ENCODE results near the gene PEX10.

The PEX10 gene

DNA sequence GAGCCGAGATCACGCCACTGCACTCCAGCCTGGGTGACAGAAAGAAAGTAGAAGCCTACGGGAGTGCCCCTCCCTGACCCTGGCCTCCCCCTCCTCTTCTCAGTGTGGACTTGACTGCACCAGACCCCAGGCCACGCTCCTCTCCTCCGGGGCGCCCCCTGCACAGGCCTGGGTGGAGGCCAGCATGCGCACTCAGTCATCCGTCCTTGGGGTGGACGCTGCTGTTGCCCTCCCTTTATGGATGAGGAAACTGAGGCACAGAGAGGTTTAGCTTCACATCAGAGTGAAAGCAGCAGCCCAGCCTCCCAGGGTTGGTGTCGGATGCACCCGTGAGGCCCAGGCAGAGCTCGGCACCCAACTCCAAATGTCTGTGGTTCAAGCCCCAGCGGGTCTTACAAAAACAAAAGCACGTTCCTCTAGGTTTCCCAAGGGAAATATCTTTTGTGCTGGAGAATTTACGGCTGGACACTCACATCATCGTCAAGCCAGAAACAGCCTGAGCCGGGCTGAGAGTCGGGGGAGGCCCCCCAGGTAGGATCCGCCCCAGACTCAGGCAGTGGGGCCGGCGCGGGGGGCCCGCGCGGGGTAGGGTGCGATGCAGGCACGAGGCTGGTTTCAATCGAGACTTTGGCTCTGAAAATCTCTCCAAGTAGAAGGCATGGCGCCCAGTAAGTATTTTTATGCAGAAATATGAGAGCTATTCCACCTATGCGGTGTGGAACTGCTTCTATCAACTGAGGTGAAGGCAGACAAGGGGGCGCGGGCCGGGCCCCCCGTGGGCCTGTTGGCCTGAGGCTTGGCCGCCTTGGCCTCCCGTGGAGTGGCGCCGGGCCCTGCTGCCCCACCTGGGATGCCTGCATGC, 57.6 kb downstream of the PEX10 start:
- no peak for DNase-seq (ENCODE audit: extremely low read depth in 1 of 2, low read depth in 1 of 2)
